ENCODE data around the gene EYA2. TPM values are rescaled to one million over a fixed set of nuclear protein-coding genes. Genes with fewer than 3 reads are reported as not detected.

The EYA2 gene
- total and polyA plus RNA-seq, 2 donors = 11.1 to 28.5 TPM

DNA sequence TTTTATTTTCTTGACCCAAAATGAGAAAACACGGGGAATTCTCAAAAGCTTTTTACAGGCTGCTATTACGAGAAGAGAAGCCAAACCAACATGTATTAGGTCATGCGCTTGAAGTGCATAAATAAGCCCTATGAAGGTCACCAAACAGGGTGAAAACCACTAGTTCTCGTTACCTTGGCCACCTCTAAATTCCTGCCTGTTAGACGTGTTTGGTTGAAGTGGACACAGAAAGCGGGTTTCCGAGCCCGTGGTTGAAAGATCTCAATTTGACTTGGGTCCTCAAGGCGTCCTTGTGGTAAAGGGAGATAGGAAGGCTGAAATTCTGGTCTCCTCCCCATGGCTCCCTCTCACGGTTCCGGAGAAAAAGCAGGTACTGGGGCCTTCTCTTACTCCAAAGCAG lies 6.2 kb downstream of the EYA2 start:
- Histone ChIP-seq H3K27ac (ENCODE audit: low read depth in 1 of 2, low read length in 1 of 2) (peak overlapping the region; percentile 26 to 62), H3K27me3 (ENCODE audit: control insufficient read depth in 2 of 2, insufficient read depth in 1 of 2, low read length in 1 of 2) (peaks cover 2 to 16% of the 10 kb centered on the region in 2 donors), H3K4me1 (ENCODE audit: control insufficient read depth in 2 of 2, insufficient read depth in 2 of 2, low read length in 2 of 2) (no peaks in the 10 kb centered on the region), H3K36me3 (ENCODE audit: control insufficient read depth in 2 of 2, insufficient read depth in 2 of 2, low read length in 1 of 2) (no peaks in the 10 kb centered on the region), H3K9me3 (ENCODE audit: control insufficient read depth in 2 of 2, insufficient read depth in 1 of 2, low read length in 1 of 2) (no peaks in the 10 kb centered on the region), H3K4me3 (ENCODE audit: low read length in 2 of 2) (peak overlapping the region in 1 of 2 donors; percentile 12)
- no peak for DNase-seq (ENCODE audit: low read depth in 6 of 9, low spot score in 9 of 9)
- 91% methylated on average over 11 of the region's 11 CpGs for WGBS

DNA sequence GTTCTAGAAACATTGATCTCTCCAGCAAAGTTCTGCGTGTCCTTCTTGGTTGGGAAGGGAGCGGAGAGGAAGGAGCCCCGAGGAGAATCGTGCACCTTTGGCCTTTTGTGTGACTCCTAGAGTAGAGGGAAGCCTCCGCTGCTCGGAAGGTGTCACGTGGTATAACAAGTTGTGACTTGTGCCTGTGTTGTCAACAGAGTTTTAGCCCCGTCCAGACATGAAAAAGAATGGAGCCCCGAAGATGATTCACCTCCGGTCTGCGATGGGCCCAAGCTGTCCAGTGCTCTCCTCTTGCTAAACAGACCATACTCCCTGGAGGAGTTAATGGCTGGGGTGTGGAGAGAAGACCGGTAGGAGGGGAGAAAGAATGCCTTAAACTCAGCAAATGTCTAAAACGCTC lies 7.0 kb downstream of the EYA2 start:
- 84% methylated on average over 13 of the region's 13 CpGs for WGBS
- Histone ChIP-seq H3K27ac (ENCODE audit: low read depth in 1 of 2, low read length in 1 of 2) (peak overlapping the region; percentile 20 to 32), H3K27me3 (ENCODE audit: control insufficient read depth in 2 of 2, insufficient read depth in 1 of 2, low read length in 1 of 2) (peaks cover 0 to 14% of the 10 kb centered on the region in 2 donors), H3K4me3 (ENCODE audit: low read length in 2 of 2) (no peak overlapping the region), H3K9me3 (ENCODE audit: control insufficient read depth in 2 of 2, insufficient read depth in 1 of 2, low read length in 1 of 2) (no peaks in the 10 kb centered on the region), H3K36me3 (ENCODE audit: control insufficient read depth in 2 of 2, insufficient read depth in 2 of 2, low read length in 1 of 2) (no peaks in the 10 kb centered on the region), H3K4me1 (ENCODE audit: control insufficient read depth in 2 of 2, insufficient read depth in 2 of 2, low read length in 2 of 2) (no peaks in the 10 kb centered on the region)
- peak in 1 of 9 donors; percentile 16 for DNase-seq (ENCODE audit: low read depth in 6 of 9, low spot score in 9 of 9)

DNA sequence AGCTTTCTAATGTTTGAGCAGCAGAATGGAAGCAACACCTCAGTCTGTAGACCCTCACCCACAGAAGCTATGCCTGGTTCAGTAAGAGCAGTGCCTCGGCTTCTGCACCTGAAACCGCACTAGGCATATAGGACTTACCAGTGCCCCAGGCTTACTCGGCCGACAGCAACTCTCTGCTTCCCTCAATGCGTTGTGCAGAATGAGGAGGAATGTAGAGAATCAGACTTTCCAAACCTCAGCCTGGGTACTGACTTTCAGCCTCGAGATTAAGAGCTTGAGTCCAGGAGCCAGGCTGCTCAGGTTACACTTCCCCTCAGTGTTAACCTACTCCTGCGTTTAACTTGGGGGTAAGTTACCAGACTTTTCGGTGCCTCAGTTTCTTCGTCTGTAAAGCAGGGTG lies 8.6 kb downstream of the EYA2 start:
- Histone ChIP-seq H3K9me3 (ENCODE audit: control insufficient read depth in 2 of 2, insufficient read depth in 1 of 2, low read length in 1 of 2) (no peaks in the 10 kb centered on the region), H3K27me3 (ENCODE audit: control insufficient read depth in 2 of 2, insufficient read depth in 1 of 2, low read length in 1 of 2) (peaks cover 0 to 3% of the 10 kb centered on the region in 2 donors), H3K36me3 (ENCODE audit: control insufficient read depth in 2 of 2, insufficient read depth in 2 of 2, low read length in 1 of 2) (no peaks in the 10 kb centered on the region), H3K4me1 (ENCODE audit: control insufficient read depth in 2 of 2, insufficient read depth in 2 of 2, low read length in 2 of 2) (no peaks in the 10 kb centered on the region), H3K27ac (ENCODE audit: low read depth in 1 of 2, low read length in 1 of 2) (no peak overlapping the region), H3K4me3 (ENCODE audit: low read length in 2 of 2) (no peak overlapping the region)
- DNase-seq (ENCODE audit: low read depth in 6 of 9, low spot score in 9 of 9) = no peak
- WGBS = 71% methylated on average over 9 of the region's 9 CpGs

DNA sequence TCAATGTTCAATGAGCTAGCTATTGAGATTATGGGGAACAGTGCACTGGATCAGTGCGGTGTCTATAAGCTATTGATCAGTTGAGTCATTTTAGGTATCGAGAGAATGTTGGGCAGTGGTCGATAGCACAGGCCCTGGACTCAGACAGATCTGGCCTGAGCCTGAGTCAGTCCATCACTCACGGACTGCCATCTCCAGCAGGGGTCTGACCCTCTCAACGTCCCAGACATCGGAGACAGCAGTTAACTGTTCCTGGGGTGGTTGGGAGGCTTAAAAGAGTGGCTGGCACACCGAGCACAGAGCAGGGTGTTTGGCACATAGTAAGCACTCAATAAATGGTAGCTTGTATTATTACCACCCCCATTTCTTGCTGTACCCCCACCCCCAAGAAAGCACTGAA lies 9.3 kb downstream of the EYA2 start:
- Histone ChIP-seq H3K36me3 (ENCODE audit: control insufficient read depth in 2 of 2, insufficient read depth in 2 of 2, low read length in 1 of 2) (no peaks in the 10 kb centered on the region), H3K4me3 (ENCODE audit: low read length in 2 of 2) (no peak overlapping the region), H3K4me1 (ENCODE audit: control insufficient read depth in 2 of 2, insufficient read depth in 2 of 2, low read length in 2 of 2) (no peaks in the 10 kb centered on the region), H3K27ac (ENCODE audit: low read depth in 1 of 2, low read length in 1 of 2) (no peak overlapping the region), H3K9me3 (ENCODE audit: control insufficient read depth in 2 of 2, insufficient read depth in 1 of 2, low read length in 1 of 2) (no peaks in the 10 kb centered on the region), H3K27me3 (ENCODE audit: control insufficient read depth in 2 of 2, insufficient read depth in 1 of 2, low read length in 1 of 2) (peaks cover 0 to 2% of the 10 kb centered on the region in 2 donors)
- DNase-seq (ENCODE audit: low read depth in 6 of 9, low spot score in 9 of 9) = no peak
- 82% methylated on average over 7 of the region's 7 CpGs for WGBS

DNA sequence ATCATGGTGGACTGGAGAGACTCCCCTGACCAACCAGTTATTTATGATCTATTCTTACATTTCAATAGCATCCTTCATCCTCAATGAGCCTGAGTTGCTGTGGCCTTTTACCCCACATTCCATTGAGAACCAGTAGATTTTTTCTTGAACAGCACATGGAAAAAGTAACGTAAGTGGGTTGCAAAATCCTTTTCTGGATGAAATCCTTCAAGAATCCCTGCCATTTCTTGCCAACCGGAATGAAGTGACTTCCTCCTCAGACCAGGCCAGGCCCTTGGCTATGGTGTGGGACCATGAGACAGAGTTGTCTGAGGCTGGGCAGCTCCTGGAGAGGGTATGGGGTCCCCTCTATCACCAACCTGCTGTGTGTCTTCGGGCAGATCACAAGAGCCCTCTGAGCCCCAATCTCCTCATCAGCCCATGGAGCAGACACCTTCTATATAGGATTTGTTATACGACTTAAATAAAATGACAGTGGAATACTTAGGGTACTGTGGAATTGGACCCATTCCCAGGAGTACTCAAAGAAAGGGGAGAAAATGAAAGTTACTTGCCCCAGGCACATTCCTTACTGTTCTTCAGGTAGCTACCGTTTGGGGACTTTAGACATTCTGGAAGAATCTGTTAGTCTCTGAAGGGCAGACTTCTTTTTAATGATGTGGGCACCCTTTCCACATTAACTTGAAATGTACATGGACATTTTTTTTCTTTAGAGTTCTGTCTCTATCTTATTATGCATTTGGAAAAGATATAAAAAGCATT lies 10.9 kb downstream of the EYA2 start:
- H3K36me3 ChIP-seq (ENCODE audit: control insufficient read depth in 2 of 2, insufficient read depth in 2 of 2, low read length in 1 of 2) = no peaks in the 10 kb centered on the region
- DNase-seq (ENCODE audit: low read depth in 6 of 9, low spot score in 9 of 9) = no peak
- no peaks in the 10 kb centered on the region for H3K4me1 ChIP-seq (ENCODE audit: control insufficient read depth in 2 of 2, insufficient read depth in 2 of 2, low read length in 2 of 2)
- no peaks in the 10 kb centered on the region for H3K27me3 ChIP-seq (ENCODE audit: control insufficient read depth in 2 of 2, insufficient read depth in 1 of 2, low read length in 1 of 2)
- 84% methylated on average over 5 of the region's 5 CpGs for WGBS
- H3K9me3 ChIP-seq (ENCODE audit: control insufficient read depth in 2 of 2, insufficient read depth in 1 of 2, low read length in 1 of 2) = no peaks in the 10 kb centered on the region
- H3K27ac ChIP-seq (ENCODE audit: low read depth in 1 of 2, low read length in 1 of 2) = peak overlapping the region in 1 of 2 donors; percentile 26
- no peak overlapping the region for H3K4me3 ChIP-seq (ENCODE audit: low read length in 2 of 2)

DNA sequence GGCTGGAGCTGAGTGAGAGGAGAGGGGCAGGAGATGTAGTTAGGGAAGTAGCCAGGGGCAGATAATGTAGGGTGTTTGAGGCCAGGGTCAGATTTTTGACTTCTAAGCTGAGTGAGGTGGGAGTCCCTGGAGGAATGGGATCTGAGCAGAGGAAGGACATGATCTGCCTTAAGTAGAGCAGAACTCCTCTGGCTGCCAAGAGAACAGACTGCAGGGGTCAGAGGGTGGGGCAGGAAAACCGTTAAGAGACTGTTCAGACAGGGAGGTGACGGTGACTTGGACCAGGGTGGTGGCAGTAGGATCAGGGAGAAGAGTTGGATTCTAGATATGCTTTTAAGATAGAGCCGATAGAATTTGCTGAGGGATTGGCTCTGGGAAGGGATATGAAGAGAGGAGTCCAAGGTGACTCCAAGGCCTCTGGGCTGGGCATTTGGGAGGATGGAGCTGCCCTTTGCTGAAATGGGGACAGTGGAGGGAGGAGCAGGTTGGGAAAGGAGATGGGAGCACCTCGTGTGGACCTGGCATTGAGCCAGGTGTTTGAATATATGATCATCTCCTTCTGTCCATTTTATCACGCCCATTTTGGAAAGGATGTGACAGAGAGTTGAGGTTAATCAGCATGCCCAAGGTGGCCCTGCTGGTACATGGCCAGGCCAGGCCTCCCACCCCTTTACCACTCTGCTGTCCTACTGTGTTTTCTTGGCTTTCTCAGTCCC lies 18.8 kb downstream of the EYA2 start:
- Histone ChIP-seq H3K27ac (ENCODE audit: low read depth in 1 of 2, low read length in 1 of 2) (no peak overlapping the region), H3K27me3 (ENCODE audit: control insufficient read depth in 2 of 2, insufficient read depth in 1 of 2, low read length in 1 of 2) (no peaks in the 10 kb centered on the region), H3K36me3 (ENCODE audit: control insufficient read depth in 2 of 2, insufficient read depth in 2 of 2, low read length in 1 of 2) (no peaks in the 10 kb centered on the region), H3K9me3 (ENCODE audit: control insufficient read depth in 2 of 2, insufficient read depth in 1 of 2, low read length in 1 of 2) (no peaks in the 10 kb centered on the region), H3K4me3 (ENCODE audit: low read length in 2 of 2) (no peak overlapping the region), H3K4me1 (ENCODE audit: control insufficient read depth in 2 of 2, insufficient read depth in 2 of 2, low read length in 2 of 2) (no peaks in the 10 kb centered on the region)
- 77% methylated on average over 5 of the region's 5 CpGs for WGBS
- DNase-seq (ENCODE audit: low read depth in 6 of 9, low spot score in 9 of 9) = no peak

DNA sequence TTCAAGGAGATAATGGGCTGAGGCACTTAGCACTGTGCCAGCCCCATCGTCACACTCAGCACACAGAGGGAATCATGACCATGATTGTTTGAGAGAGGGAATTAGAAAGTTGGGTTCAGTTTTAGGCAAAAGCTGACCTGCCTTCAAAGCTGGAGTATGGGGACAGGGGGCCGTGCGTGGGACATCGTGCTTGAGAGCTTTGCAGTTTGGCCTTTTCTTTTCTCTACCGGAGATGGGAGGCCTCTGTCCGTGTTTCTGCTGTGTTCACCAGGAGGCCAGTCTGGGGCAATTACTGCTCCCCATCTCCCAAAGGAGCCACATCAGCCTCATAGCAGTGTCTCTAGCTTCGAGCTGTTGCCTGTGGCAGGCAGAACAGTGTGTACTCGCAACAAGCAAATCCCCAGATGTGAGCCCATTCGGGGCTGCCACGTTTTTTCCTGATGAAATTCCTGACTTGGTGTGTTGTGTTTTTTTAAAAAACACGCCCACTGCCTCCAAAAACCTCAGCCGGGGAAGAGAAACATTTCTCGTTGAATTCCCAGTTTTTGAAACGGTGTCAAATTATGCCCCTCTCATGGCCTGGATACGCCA lies 20.2 kb downstream of the EYA2 start:
- no peak overlapping the region for H3K4me3 ChIP-seq (ENCODE audit: low read length in 2 of 2)
- H3K36me3 ChIP-seq (ENCODE audit: control insufficient read depth in 2 of 2, insufficient read depth in 2 of 2, low read length in 1 of 2) = no peaks in the 10 kb centered on the region
- H3K27ac ChIP-seq (ENCODE audit: low read depth in 1 of 2, low read length in 1 of 2) = peak overlapping the region in 1 of 2 donors; percentile 4
- no peaks in the 10 kb centered on the region for H3K9me3 ChIP-seq (ENCODE audit: control insufficient read depth in 2 of 2, insufficient read depth in 1 of 2, low read length in 1 of 2)
- no peaks in the 10 kb centered on the region for H3K27me3 ChIP-seq (ENCODE audit: control insufficient read depth in 2 of 2, insufficient read depth in 1 of 2, low read length in 1 of 2)
- 85% methylated on average over 15 of the region's 15 CpGs for WGBS
- no peaks in the 10 kb centered on the region for H3K4me1 ChIP-seq (ENCODE audit: control insufficient read depth in 2 of 2, insufficient read depth in 2 of 2, low read length in 2 of 2)
- DNase-seq (ENCODE audit: low read depth in 6 of 9, low spot score in 9 of 9) = no peak

DNA sequence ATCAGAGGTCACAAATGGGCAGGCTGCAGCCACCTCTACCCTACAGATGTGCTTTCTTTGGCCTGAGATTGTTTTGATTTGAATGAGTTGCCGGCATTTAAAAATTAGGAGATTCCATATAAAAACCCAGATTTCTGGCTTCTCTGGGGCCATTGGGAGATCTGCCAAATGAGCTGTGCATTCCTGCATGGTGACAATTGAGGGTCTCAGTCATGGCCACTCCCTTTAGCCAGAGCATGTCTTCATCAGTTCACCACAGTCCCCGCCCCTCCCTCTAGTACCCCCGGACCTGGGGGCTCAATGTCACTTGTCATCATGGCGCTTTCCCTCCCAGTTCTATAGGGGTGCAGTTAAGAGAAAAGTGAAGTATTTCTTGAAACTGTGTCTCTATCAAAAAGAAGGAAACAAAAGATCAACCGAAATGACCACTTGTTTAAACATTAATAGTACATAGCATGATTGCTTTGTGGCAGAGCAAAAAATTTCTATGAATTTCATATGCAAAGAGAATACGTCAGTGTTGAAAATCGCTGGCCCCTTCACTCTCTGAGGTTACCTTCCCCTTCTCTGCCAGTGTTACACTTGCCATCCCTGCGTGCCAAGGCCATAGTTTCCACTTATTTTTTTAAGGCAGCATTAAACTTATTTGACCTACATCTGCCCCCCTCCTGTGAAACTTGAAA lies 21.1 kb downstream of the EYA2 start:
- WGBS = 89% methylated on average over 8 of the region's 8 CpGs
- Histone ChIP-seq H3K4me1 (ENCODE audit: control insufficient read depth in 2 of 2, insufficient read depth in 2 of 2, low read length in 2 of 2) (no peaks in the 10 kb centered on the region), H3K36me3 (ENCODE audit: control insufficient read depth in 2 of 2, insufficient read depth in 2 of 2, low read length in 1 of 2) (no peaks in the 10 kb centered on the region), H3K27me3 (ENCODE audit: control insufficient read depth in 2 of 2, insufficient read depth in 1 of 2, low read length in 1 of 2) (no peaks in the 10 kb centered on the region), H3K9me3 (ENCODE audit: control insufficient read depth in 2 of 2, insufficient read depth in 1 of 2, low read length in 1 of 2) (no peaks in the 10 kb centered on the region), H3K4me3 (ENCODE audit: low read length in 2 of 2) (no peak overlapping the region), H3K27ac (ENCODE audit: low read depth in 1 of 2, low read length in 1 of 2) (no peak overlapping the region)
- no peak for DNase-seq (ENCODE audit: low read depth in 6 of 9, low spot score in 9 of 9)

DNA sequence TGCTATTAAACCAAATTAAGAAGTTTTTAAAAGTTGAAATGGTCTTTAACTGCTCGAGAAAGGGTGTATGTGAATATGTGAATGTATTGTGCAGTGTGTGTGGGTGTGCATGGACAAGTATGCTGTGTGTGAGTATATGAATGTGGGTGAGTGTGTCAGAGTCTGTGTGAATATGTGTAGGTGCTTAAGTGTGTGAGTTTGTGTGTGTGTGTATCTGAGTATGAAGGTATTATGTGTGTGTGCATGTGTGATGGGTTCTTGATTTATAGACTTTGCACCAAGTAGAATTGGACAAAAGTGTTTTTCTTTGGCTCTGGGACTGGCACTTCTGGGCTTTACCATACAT lies 21.6 kb downstream of the EYA2 start:
- no peaks in the 10 kb centered on the region for H3K27me3 ChIP-seq (ENCODE audit: control insufficient read depth in 2 of 2, insufficient read depth in 1 of 2, low read length in 1 of 2)
- WGBS = 73% methylated on average over 1 of the region's 1 CpG
- no peak for DNase-seq (ENCODE audit: low read depth in 6 of 9, low spot score in 9 of 9)
- no peaks in the 10 kb centered on the region for H3K4me1 ChIP-seq (ENCODE audit: control insufficient read depth in 2 of 2, insufficient read depth in 2 of 2, low read length in 2 of 2)
- no peak overlapping the region for H3K27ac ChIP-seq (ENCODE audit: low read depth in 1 of 2, low read length in 1 of 2)
- no peaks in the 10 kb centered on the region for H3K36me3 ChIP-seq (ENCODE audit: control insufficient read depth in 2 of 2, insufficient read depth in 2 of 2, low read length in 1 of 2)
- no peak overlapping the region for H3K4me3 ChIP-seq (ENCODE audit: low read length in 2 of 2)
- H3K9me3 ChIP-seq (ENCODE audit: control insufficient read depth in 2 of 2, insufficient read depth in 1 of 2, low read length in 1 of 2) = no peaks in the 10 kb centered on the region

Data from thymus (tissue), 11 donors.